Adrenal gland (tissue), 5 donors: ENCODE data around the gene PDE9A.

Source experiments
- CTCF ChIP-seq, 6 experiments: fragments of 450-650 bp in 4 of 6; fragments of 200-600 bp in 2 of 6; sonication (generic) in 1 of 6; IDR thresholded peaks; 1 replicate in 5 of 6; 2 replicates in 1 of 6; pipeline versions ENCODE4 v1.5.1 to v1.8.0; 2016 to 2021; ENCODE audit warnings: antibody characterized with exemption in 6 of 6, mild to moderate bottlenecking in 2 of 6, moderate library complexity in 1 of 6
- POLR2A ChIP-seq, 2 donors: fragments of 450-650 bp; IDR thresholded peaks; one replicate each; pipeline ENCODE4 v1.6.1; 2017; ENCODE audit warnings: antibody characterized with exemption in 2 of 2, mild to moderate bottlenecking in 2 of 2, moderate library complexity in 1 of 2
- donor health status: DM: no; HTN: no; CAD: no.

- TF ChIP-seq CTCF (IDR thresholded peaks at IDR 0.05) (no peak), POLR2A (IDR thresholded peaks at IDR 0.05) (no peak)
These were observed 1.7 kb downstream of the PDE9A start for GRCh38 chr21:42654913-42655795.
